HG03135 (cell line): ENCODE results near the gene CBX2.

ENCODE experiments used
- ATAC-seq: cut with Tn5 transposase; IDR thresholded peaks from one replicate; pipeline ENCODE4 v1.9.1; 2021; ENCODE audit warnings: mild to moderate bottlenecking, moderate library complexity; ENCODE audit not compliant: unreplicated experiment

Gene CBX2

GRCh38 chr17:79777894-79778503 is at the start of gene CBX2:
CBX2 (plus strand) TSS chr17:79778148; CDS start chr17:79778236, 88 bp downstream.
- peak; percentile 63 for ATAC-seq

GRCh38 chr17:79728169-79728907 is 49.6 kb upstream of the CBX2 start:
- ATAC-seq, result peak; percentile 57

GRCh38 chr17:79728908-79729471 is 49.0 kb upstream of the CBX2 start:
- peak; percentile 12 for ATAC-seq

- no peak for ATAC-seq
Measured at GRCh38 chr17:79729761-79730160, 48.2 kb upstream of the CBX2 start.

GRCh38 chr17:79730437-79730768 is 47.5 kb upstream of the CBX2 start:
- ATAC-seq, result no peak

- no peak for ATAC-seq
Measured at GRCh38 chr17:79730769-79731483, 47.0 kb upstream of the CBX2 start, which contains the start of gene ENPP7. ENPP7 (plus strand) TSS chr17:79730943; CDS start chr17:79731140, 197 bp downstream.

- ATAC-seq, result no peak
Measured at GRCh38 chr17:79732254-79732653, 45.7 kb upstream of the CBX2 start.

- ATAC-seq, result no peak
Measured at GRCh38 chr17:79732804-79733691, 44.9 kb upstream of the CBX2 start.

GRCh38 chr17:79733692-79734070 is 44.3 kb upstream of the CBX2 start:
- ATAC-seq, result no peak

GRCh38 chr17:79735096-79735495 is 42.9 kb upstream of the CBX2 start:
- no peak for ATAC-seq

- ATAC-seq, result no peak
Measured at GRCh38 chr17:79737046-79737921, 40.7 kb upstream of the CBX2 start.

- no peak for ATAC-seq
Measured at GRCh38 chr17:79737922-79738578, 39.9 kb upstream of the CBX2 start.

GRCh38 chr17:79738643-79739042 is 39.3 kb upstream of the CBX2 start:
- no peak for ATAC-seq

- ATAC-seq, result no peak
Measured at GRCh38 chr17:79739148-79740062, 38.5 kb upstream of the CBX2 start.

GRCh38 chr17:79740413-79740812 is 37.5 kb upstream of the CBX2 start:
- ATAC-seq, result no peak

GRCh38 chr17:79741401-79741750 is 36.6 kb upstream of the CBX2 start:
- no peak for ATAC-seq

- ATAC-seq, result no peak
Measured at GRCh38 chr17:79741751-79742588, 36.0 kb upstream of the CBX2 start.
